Stomach (tissue), 4 donors: ENCODE data around the gene INSIG1.

Source experiments
- CTCF ChIP-seq, 7 experiments: fragments of 450-650 bp in 4 of 7; fragments of 200-600 bp in 3 of 7; sonication (generic) in 3 of 7; IDR thresholded peaks; one replicate each; pipeline ENCODE4 v1.5.1; 2016 to 2019; ENCODE audit warnings: antibody characterized with exemption in 7 of 7, control low read depth in 2 of 7, mild to moderate bottlenecking in 1 of 7
- POLR2A ChIP-seq, 4 donors: fragments of 450-650 bp; IDR thresholded peaks; one replicate each; pipeline ENCODE4 v1.6.1; 2016; ENCODE audit warnings: antibody characterized with exemption in 4 of 4, control low read depth in 2 of 4, mild to moderate bottlenecking in 1 of 4, moderate library complexity in 1 of 4
- POLR2AphosphoS5 ChIP-seq, 3 donors: sonication (generic); formaldehyde crosslinking; IDR thresholded peaks; one replicate each; pipeline ENCODE4 v1.6.1; 2016; ENCODE audit warnings: antibody characterized with exemption in 3 of 3

- TF ChIP-seq CTCF (IDR thresholded peaks at IDR 0.05) (no peak), POLR2A (IDR thresholded peaks at IDR 0.05) (no peak), POLR2AphosphoS5 (IDR thresholded peaks at IDR 0.05) (no peak)
Observed at GRCh38 chr7:155267023-155267422, 30.7 kb upstream of the INSIG1 start.
